Esophagus muscularis mucosa (tissue), 4 donors: Measurements from ENCODE around the gene GNPTAB. TPM values are rescaled to one million over a fixed set of nuclear protein-coding genes. Genes with fewer than 3 reads are reported as not detected.
"Not testable (repeated sequence)": the region's sequence is repeated elsewhere in the genome, so short reads cannot be mapped to it uniquely, and the experiment has no call there.

Experiments used
- DNase-seq: peaks from one replicate; pipeline ENCODE4 v3.0.0-alpha.2; 2017; ENCODE audit errors: extremely low spot score
- H3K27ac ChIP-seq, 4 donors: fragments of 200-600 bp; sonication (generic); replicated peaks in 1 of 4; 1 replicate in 3 of 4; 2 replicates in 1 of 4; pipeline ENCODE4 v1.5.1; 2016 to 2019; ENCODE audit warnings: mild to moderate bottlenecking in 1 of 4
- H3K27me3 ChIP-seq, 4 donors: fragments of 200-600 bp; sonication (generic); one replicate each; pipeline versions ENCODE4 v1.5.1 to v1.6.0; 2016 to 2019
- H3K36me3 ChIP-seq, 4 donors: fragments of 200-600 bp; sonication (generic); one replicate each; pipeline ENCODE4 v1.5.1; 2016 to 2019
- H3K4me1 ChIP-seq, 4 donors: fragments of 200-600 bp; sonication (generic); one replicate each; pipeline ENCODE4 v1.5.1; 2016 to 2019
- H3K4me3 ChIP-seq, 4 donors: fragments of 200-600 bp; sonication (generic); 1 replicate in 2 of 4; 2 replicates in 2 of 4; pipeline ENCODE4 v1.5.1; 2016 to 2019; ENCODE audit warnings: mild to moderate bottlenecking in 4 of 4, moderate library complexity in 1 of 4
- H3K9me3 ChIP-seq, 4 donors: fragments of 200-600 bp; sonication (generic); 1 replicate in 3 of 4; 2 replicates in 1 of 4; pipeline ENCODE4 v1.5.1; 2016 to 2019
- EP300 ChIP-seq: sonication (generic); formaldehyde crosslinking; IDR thresholded peaks from one replicate; pipeline ENCODE4 v1.6.1; 2017; ENCODE audit warnings: antibody characterized with exemption
- POLR2A ChIP-seq: fragments of 450-650 bp; IDR thresholded peaks from one replicate; pipeline ENCODE4 v1.6.1; 2017; ENCODE audit warnings: antibody characterized with exemption, moderate library complexity, mild to moderate bottlenecking, low read depth
- POLR2AphosphoS5 ChIP-seq, 2 donors: sonication (generic); formaldehyde crosslinking; IDR thresholded peaks; one replicate each; pipeline ENCODE4 v1.6.1; 2017; ENCODE audit warnings: antibody characterized with exemption in 2 of 2
- WGBS: methylation state at CpG from one replicate; pipeline ENCODE4 v1.1.5; 2018; 5-methylcytosine and 5-hydroxymethylcytosine counted together
- intact Hi-C: fragments of 100-400 bp; cut with DNase I; formaldehyde crosslinking; loops from one replicate; pipeline ENCODE4 v1.15.1; 2023
- total RNA-seq, 4 donors: library from RNA; depleted of rRNA; stranded (reverse); fragments of >200 nt; gene quantifications; one replicate each; pipeline versions ENCODE4 v1.1.0 to v1.2.1, GENCODE V29; 2016
- TF ChIP-seq, protein P1 (sequence below), 3 experiments: fragments of 200-600 bp in 2 of 3; fragments of 450-650 bp in 1 of 3; sonication (generic) in 2 of 3; IDR thresholded peaks; one replicate each; pipeline ENCODE4 v1.5.1; 2017 to 2019; ENCODE audit warnings: antibody characterized with exemption in 3 of 3, mild to moderate bottlenecking in 2 of 3, moderate library complexity in 1 of 3

GNPTAB gene
- total RNA-seq, 4 donors from 2014 or later: 30.5 to 37.0 (median 32.1) TPM

GRCh38 chr12:101857043-101857558 is 26.3 kb upstream of the GNPTAB start:
- intact Hi-C loops: no loop called here
- 73% methylated on average over 1 of the region's 1 CpG for WGBS
- no peaks in the 10 kb centered on the region for H3K9me3 ChIP-seq
- no peak overlapping the region for H3K27ac ChIP-seq
- H3K4me3 ChIP-seq: no peak overlapping the region
- H3K36me3 ChIP-seq: no peaks in the 10 kb centered on the region
- DNase-seq: no peak
- H3K27me3 ChIP-seq: no peaks in the 10 kb centered on the region
- H3K4me1 ChIP-seq: peaks cover 0 to 14% (median 4%) of the 10 kb centered on the region in 4 donors
- TF ChIP-seq POLR2AphosphoS5 (IDR thresholded peaks at IDR 0.05) (no peak), EP300 (no peak), POLR2A (no peak)
- TF ChIP-seq, protein P1, sequence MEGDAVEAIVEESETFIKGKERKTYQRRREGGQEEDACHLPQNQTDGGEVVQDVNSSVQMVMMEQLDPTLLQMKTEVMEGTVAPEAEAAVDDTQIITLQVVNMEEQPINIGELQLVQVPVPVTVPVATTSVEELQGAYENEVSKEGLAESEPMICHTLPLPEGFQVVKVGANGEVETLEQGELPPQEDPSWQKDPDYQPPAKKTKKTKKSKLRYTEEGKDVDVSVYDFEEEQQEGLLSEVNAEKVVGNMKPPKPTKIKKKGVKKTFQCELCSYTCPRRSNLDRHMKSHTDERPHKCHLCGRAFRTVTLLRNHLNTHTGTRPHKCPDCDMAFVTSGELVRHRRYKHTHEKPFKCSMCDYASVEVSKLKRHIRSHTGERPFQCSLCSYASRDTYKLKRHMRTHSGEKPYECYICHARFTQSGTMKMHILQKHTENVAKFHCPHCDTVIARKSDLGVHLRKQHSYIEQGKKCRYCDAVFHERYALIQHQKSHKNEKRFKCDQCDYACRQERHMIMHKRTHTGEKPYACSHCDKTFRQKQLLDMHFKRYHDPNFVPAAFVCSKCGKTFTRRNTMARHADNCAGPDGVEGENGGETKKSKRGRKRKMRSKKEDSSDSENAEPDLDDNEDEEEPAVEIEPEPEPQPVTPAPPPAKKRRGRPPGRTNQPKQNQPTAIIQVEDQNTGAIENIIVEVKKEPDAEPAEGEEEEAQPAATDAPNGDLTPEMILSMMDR (IDR thresholded peaks at IDR 0.05): no peak

DNA sequence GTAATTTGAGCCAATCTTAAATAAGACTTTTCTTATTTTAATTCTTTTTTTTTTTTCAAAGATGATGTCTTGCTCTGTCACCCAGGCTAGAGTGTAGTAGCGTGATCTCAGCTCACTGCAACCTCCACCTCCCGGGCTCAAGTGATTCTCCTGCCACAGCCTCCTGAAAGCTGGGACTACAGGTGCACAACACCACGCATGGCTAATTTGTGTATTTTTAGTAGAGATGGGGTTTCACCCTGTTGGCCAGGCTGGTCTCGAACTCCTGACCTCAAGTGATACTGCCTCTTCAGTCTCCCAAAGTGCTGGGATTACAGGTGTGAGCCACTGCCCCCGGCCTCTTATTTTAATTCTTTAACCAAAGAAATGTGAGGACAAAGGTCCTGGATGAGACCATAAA is 25.9 kb upstream of the GNPTAB start:
- H3K9me3 ChIP-seq, H3K4me3 ChIP-seq, DNase-seq, H3K27me3 ChIP-seq, H3K36me3 ChIP-seq, intact Hi-C loops, H3K27ac ChIP-seq: not testable (repeated sequence)
- 89% methylated on average over 5 of the region's 5 CpGs for WGBS
- peaks cover 0 to 14% (median 4%) of the 10 kb centered on the region in 4 donors for H3K4me1 ChIP-seq

DNA sequence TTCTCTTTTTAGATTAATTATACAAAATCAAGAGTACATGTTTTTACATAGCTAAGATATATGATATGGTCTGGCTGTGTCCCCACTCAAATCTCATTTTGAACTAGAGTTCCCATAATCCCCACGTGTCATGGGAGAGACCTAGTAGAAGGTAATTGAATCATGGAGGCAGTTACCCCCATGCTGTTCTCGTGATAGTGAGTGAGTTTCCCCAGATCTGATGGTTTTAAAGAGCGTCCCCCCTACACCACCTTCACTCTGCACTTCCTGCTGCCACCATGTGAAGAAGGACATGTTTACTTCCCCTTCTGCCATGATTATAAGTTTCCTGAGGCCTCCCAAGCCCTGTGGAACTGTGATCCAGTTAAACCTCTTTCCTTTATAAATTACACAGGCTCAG is 25.2 kb upstream of the GNPTAB start:
- TF ChIP-seq POLR2A: no peak
- no peak for TF ChIP-seq POLR2AphosphoS5 (IDR thresholded peaks at IDR 0.05)
- no peak for TF ChIP-seq EP300
- TF ChIP-seq, protein P1 (IDR thresholded peaks at IDR 0.05): no peak

DNA sequence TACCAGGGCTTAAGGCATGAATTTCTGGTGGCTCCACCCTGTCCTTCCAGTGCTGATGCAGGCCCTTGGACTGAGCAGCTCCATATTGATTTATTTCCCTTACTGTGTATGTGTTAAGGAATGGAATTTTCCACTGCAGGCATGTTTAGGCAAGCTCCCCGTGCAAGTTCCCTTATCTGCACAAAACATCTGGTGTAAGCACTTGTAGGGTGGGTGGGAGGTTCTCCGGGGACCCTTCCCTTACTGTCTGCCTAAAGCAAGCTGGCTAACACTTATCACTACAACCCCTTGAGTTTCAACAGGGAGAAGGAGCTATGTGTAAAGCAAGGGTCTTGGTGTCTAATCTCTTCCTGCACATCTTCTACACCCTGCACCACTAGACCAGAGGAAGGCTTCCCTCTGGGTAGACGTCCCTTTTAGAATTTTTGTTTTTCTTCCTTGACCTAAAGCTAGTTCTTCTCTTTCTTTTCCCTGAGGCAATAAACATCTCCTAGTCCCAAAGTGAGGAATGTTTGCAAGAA is 24.7 kb upstream of the GNPTAB start:
- Histone ChIP-seq H3K36me3 (no peaks in the 10 kb centered on the region), H3K27me3 (no peaks in the 10 kb centered on the region), H3K4me1 (peaks cover 0 to 14% (median 4%) of the 10 kb centered on the region in 4 donors), H3K4me3 (no peak overlapping the region), H3K27ac (no peak overlapping the region), H3K9me3 (no peaks in the 10 kb centered on the region)
- no peak for DNase-seq
- intact Hi-C loops: no loop called here
- TF ChIP-seq POLR2AphosphoS5 (IDR thresholded peaks at IDR 0.05) (no peak), EP300 (no peak), POLR2A (no peak)
- TF ChIP-seq, protein P1 (IDR thresholded peaks at IDR 0.05): no peak
- 23% methylated on average over 3 of the region's 3 CpGs for WGBS

More for the DNA sequence above, 25.2 kb upstream of the GNPTAB start:
- DNase-seq: no peak
- H3K4me1 ChIP-seq: peaks cover 0 to 14% (median 4%) of the 10 kb centered on the region in 4 donors
- no peaks in the 10 kb centered on the region for H3K36me3 ChIP-seq
- no peak overlapping the region for H3K27ac ChIP-seq
- intact Hi-C loops: no loop called here
- no peaks in the 10 kb centered on the region for H3K27me3 ChIP-seq
- no peak overlapping the region for H3K4me3 ChIP-seq
- H3K9me3 ChIP-seq: no peaks in the 10 kb centered on the region
- WGBS: 77% methylated on average over 3 of the region's 3 CpGs

DNA sequence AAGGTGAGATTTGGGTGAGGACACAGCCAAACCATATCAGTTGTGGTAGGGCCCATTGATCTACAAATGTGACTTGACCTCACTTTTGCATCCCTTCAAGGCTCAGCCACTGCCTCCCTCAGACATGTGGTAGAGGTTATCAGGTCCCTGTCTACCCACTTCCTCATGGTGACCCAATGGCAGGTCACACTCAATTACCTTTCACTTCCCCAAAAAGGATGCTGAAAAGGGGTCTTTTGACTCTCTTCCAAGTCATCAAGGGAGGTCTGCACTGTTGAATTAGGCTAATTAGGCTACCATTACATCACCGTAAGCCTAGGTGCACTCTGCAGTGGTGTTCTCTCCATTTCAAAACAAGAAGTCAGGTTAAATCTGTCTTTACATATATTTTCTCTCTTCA is 24.0 kb upstream of the GNPTAB start:
- no peaks in the 10 kb centered on the region for H3K27me3 ChIP-seq
- no peak overlapping the region for H3K4me3 ChIP-seq
- no peaks in the 10 kb centered on the region for H3K9me3 ChIP-seq
- no peaks in the 10 kb centered on the region for H3K36me3 ChIP-seq
- H3K27ac ChIP-seq: no peak overlapping the region
- H3K4me1 ChIP-seq: peaks cover 0 to 14% (median 4%) of the 10 kb centered on the region in 4 donors
- DNase-seq: no peak
- WGBS: 100% methylated on average over 1 of the region's 1 CpG
- TF ChIP-seq, protein P1 (IDR thresholded peaks at IDR 0.05): no peak
- no peak for TF ChIP-seq EP300
- TF ChIP-seq POLR2AphosphoS5 (IDR thresholded peaks at IDR 0.05): no peak
- TF ChIP-seq POLR2A: no peak
- intact Hi-C loops: no loop called here
